Left ventricle myocardium inferior (tissue), 1 donor: ENCODE data around the gene RAF1. TPM values are rescaled to one million over a fixed set of nuclear protein-coding genes. Genes with fewer than 3 reads are reported as not detected.
"Not testable (repeated sequence)": the region's sequence is repeated elsewhere in the genome, so short reads cannot be mapped to it uniquely, and the experiment has no call there.

Source experiments
- DNase-seq: peaks from one replicate; pipeline ENCODE4 v3.0.0-alpha.2; 2020
- H3K27ac ChIP-seq: fragments of 200-600 bp; replicated peaks from 2 replicates; pipeline ENCODE4 v1.8.0; 2021
- H3K27me3 ChIP-seq: fragments of 200-600 bp; 2 replicates; pipeline ENCODE4 v1.8.0; 2021; ENCODE audit warnings: low read depth
- H3K36me3 ChIP-seq: fragments of 200-600 bp; 2 replicates; pipeline ENCODE4 v1.8.0; 2021
- H3K4me1 ChIP-seq: fragments of 200-600 bp; 2 replicates; pipeline ENCODE4 v1.8.0; 2021
- H3K4me3 ChIP-seq: fragments of 200-600 bp; 2 replicates; pipeline ENCODE4 v1.8.0; 2021; ENCODE audit warnings: mild to moderate bottlenecking, moderate library complexity
- H3K9me3 ChIP-seq: fragments of 200-600 bp; replicated peaks from 2 replicates; pipeline ENCODE4 v1.8.0; 2021
- CTCF ChIP-seq: fragments of 200-600 bp; IDR thresholded peaks from 2 replicates; pipeline ENCODE4 v1.8.0; 2021; ENCODE audit warnings: antibody characterized with exemption, mild to moderate bottlenecking, borderline replicate concordance
- intact Hi-C: fragments of 100-400 bp; cut with micrococcal nuclease; formaldehyde crosslinking; loops from one replicate; pipeline ENCODE4 v1.11.0; 2022
- total RNA-seq: library from RNA; stranded (reverse); fragmentation: NEBNext Ultra II Directional; extraction: Animal tissue kit (Norgen Biotek cat#: 25700); gene quantifications from one replicate; pipeline ENCODE4 v1.2.1, GENCODE V29; 2021
- donor health status: DM: no; HTN: yes; CAD: no; lungs with severe emphysema.

The RAF1 gene
- total RNA-seq, 1 donor from 2014 or later, result 137 TPM

DNA sequence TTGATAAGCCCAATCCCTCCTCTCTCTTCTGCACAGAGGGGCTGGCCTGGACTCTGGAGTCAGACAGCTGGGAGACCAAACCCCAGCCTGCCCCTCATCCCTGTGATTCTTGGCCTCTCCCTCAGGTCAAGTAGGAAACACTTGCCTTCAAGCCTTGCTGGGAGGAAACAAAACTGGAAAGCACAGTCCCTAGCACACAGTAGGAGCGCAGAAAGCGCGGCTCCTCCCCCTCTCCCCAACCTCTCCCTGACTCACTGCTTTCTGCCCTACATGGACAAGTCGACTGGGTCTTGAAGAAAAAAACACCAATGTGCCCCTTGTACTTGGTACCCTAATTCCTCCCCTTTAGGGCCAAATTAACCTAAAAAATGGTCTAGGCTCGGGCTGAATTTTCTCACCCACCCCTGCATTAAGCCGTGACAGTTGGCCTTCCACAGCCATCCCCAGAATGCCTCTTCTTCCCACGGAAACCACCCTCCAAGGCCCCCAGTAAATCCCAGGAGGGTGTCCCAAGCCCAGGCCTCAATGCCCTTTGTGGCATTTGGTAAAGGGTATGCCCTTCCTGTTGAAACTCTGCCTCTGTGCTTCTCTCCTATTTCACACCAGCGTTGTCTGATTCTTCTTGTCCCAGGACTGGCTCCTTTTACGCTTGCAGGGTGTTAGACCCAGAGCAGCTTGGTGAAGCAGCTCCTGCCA, 11.3 kb upstream of the RAF1 start:
- no peaks in the 10 kb centered on the region for H3K9me3 ChIP-seq
- no peak for DNase-seq
- no peaks in the 10 kb centered on the region for H3K27me3 ChIP-seq
- intact Hi-C loops, result no loop called here
- H3K4me1 ChIP-seq, result peaks cover 7% of the 10 kb centered on the region
- H3K4me3 ChIP-seq, result no peak overlapping the region
- no peak for TF ChIP-seq CTCF
- H3K36me3 ChIP-seq, result no peaks in the 10 kb centered on the region
- no peak overlapping the region for H3K27ac ChIP-seq

DNA sequence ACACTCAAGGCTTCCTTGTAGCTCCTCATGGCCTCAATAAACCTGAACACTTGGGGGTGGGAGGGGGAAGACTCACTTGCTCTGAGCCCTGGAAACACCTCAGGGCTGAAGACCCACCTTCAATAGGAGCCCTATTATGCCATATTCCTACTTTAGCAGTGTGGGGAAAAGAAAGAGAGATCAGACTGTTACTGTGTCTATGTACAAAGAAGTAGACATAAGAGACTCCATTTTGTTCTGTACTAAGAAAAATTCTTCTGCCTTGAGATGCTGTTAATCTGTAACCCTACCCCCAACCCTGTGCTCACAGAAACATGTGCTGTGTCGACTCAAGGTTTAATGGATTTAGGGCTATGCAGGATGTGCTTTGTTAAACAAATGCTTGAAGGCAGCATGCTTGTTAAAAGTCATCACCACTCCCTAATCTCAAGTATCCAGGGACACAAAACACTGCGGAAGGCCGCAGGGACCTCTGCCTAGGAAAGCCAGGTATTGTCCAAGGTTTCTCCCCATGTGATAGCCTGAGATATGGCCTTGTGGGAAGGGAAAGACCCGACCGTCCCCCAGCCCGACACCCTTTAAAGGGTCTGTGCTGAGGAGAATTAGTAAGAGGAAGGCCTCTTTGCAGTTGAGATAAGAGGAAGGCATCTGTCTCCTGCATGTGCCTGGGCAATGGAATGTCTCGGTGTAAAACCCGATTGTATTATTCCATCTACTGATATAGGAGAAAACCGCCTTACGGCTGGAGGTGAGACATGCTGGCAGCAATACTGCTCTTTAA, 10.2 kb upstream of the RAF1 start:
- H3K27me3 ChIP-seq, intact Hi-C loops, H3K4me1 ChIP-seq, H3K9me3 ChIP-seq, H3K4me3 ChIP-seq, DNase-seq, H3K27ac ChIP-seq, H3K36me3 ChIP-seq: not testable (repeated sequence)

DNA sequence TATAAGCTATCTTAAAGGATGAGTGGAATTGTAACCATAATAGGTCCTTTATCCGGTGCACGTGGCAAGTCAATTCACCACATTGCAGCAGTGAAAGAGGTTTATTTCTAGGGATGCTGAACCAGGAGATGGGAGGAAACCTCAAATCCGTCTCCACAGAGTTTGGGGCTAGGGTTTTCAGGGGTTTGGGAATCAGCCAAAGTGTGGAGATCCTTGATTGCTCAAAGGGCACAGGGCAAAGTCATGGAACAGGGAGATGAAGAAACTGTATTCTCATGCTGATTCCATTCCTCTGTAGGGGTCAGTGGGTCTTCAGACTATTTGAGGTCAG, 7.2 kb upstream of the RAF1 start:
- no peak for TF ChIP-seq CTCF
- DNase-seq, result no peak
- Histone ChIP-seq H3K4me3 (no peak overlapping the region), H3K27ac (peak overlapping the region; percentile 19), H3K27me3 (no peaks in the 10 kb centered on the region), H3K4me1 (no peaks in the 10 kb centered on the region), H3K9me3 (no peaks in the 10 kb centered on the region), H3K36me3 (no peaks in the 10 kb centered on the region)
- intact Hi-C loops, result no loop called here

GRCh38 chr3:12670365-12671119, 6.6 kb upstream of the RAF1 start:
- Histone ChIP-seq H3K36me3 (no peaks in the 10 kb centered on the region), H3K4me1 (no peaks in the 10 kb centered on the region), H3K9me3 (no peaks in the 10 kb centered on the region), H3K27me3 (no peaks in the 10 kb centered on the region), H3K4me3 (no peak overlapping the region), H3K27ac (peak overlapping the region; percentile 49)
- no peak for DNase-seq
- intact Hi-C loops, result no loop called here
- TF ChIP-seq CTCF, result no peak

GRCh38 chr3:12663401-12663935, 449 bp downstream of the RAF1 start:
- TF ChIP-seq CTCF, result no peak
- Histone ChIP-seq H3K4me3 (peak overlapping the region; percentile 85), H3K9me3 (no peaks in the 10 kb centered on the region), H3K27me3 (no peaks in the 10 kb centered on the region), H3K4me1 (peaks cover 61% of the 10 kb centered on the region), H3K36me3 (no peaks in the 10 kb centered on the region), H3K27ac (peak overlapping the region; percentile 98)
- intact Hi-C loops, result no loop called here
- peak; percentile 39 for DNase-seq
